OCI-LY1 (cell line): ENCODE measurements around the gene PPP5C.

Experiments used
- H2AFZ ChIP-seq: fragments of 200-600 bp; sonication (generic), shearing (Covaris generic); 2 replicates; pipeline ENCODE4 v1.6.0; 2014; ENCODE audit warnings: antibody characterized with exemption, mild to moderate bottlenecking, low read length
- H3F3A ChIP-seq: fragments of 200-600 bp; sonication (generic), shearing (Covaris generic); 2 replicates; pipeline ENCODE4 v1.6.0; 2014; ENCODE audit warnings: mild to moderate bottlenecking, antibody characterized with exemption, low read length, moderate library complexity; ENCODE audit not compliant: insufficient read depth
- H3K27ac ChIP-seq: fragments of 200-600 bp; sonication (generic); 2 replicates; pipeline ENCODE4 v1.5.1; 2014; ENCODE audit warnings: low read length, mixed run types, mild to moderate bottlenecking, low read depth; ENCODE audit not compliant: poor library complexity, severe bottlenecking
- H3K27me3 ChIP-seq: fragments of 200-600 bp; sonication (generic); 2 replicates; pipeline ENCODE4 v1.6.0; 2014; ENCODE audit warnings: antibody characterized with exemption, mild to moderate bottlenecking, low read length, moderate library complexity; ENCODE audit not compliant: insufficient read depth
- H3K36me3 ChIP-seq: fragments of 200-600 bp; sonication (generic); 2 replicates; pipeline ENCODE4 v1.6.1; 2014; ENCODE audit warnings: mild to moderate bottlenecking, antibody characterized with exemption, low read length, moderate library complexity, mixed read lengths; ENCODE audit not compliant: insufficient read depth
- H3K4me1 ChIP-seq: fragments of 200-600 bp; sonication (generic); 2 replicates; pipeline ENCODE4 v1.5.1; 2014; ENCODE audit warnings: mild to moderate bottlenecking, low read length, moderate library complexity; ENCODE audit not compliant: insufficient read depth, severe bottlenecking
- H3K4me2 ChIP-seq: fragments of 200-600 bp; sonication (generic), shearing (Covaris generic); 2 replicates; pipeline ENCODE4 v1.6.1; 2014; ENCODE audit warnings: low read length
- H3K4me3 ChIP-seq: fragments of 200-600 bp; sonication (generic); 2 replicates; pipeline ENCODE4 v1.5.1; 2014; ENCODE audit warnings: low read length, low read depth, mild to moderate bottlenecking, mixed read lengths; ENCODE audit not compliant: poor library complexity, severe bottlenecking
- H3K79me2 ChIP-seq: fragments of 200-600 bp; shearing (Covaris generic); 2 replicates; pipeline ENCODE4 v1.6.1; 2016; ENCODE audit warnings: mixed run types, low read length, mixed read lengths; ENCODE audit not compliant: insufficient read depth
- H3K9ac ChIP-seq: fragments of 200-600 bp; sonication (generic), shearing (Covaris generic); 2 replicates; pipeline ENCODE4 v1.6.1; 2014; ENCODE audit warnings: mild to moderate bottlenecking, low read length, mixed read lengths
- H3K9me2 ChIP-seq: fragments of 200-600 bp; sonication (generic), shearing (Covaris generic); 2 replicates; pipeline ENCODE4 v1.6.1; 2014; ENCODE audit warnings: low read depth, mild to moderate bottlenecking, low read length, mixed read lengths
- H3K9me3 ChIP-seq: fragments of 200-600 bp; shearing (Covaris generic); 2 replicates; pipeline ENCODE4 v1.6.1; 2014; ENCODE audit warnings: low read length, mixed read lengths
- H4K20me1 ChIP-seq: fragments of 200-600 bp; sonication (generic), shearing (Covaris generic); 2 replicates; pipeline ENCODE4 v1.6.0; 2016; ENCODE audit warnings: mild to moderate bottlenecking, low read length; ENCODE audit not compliant: insufficient read depth
- CTCF ChIP-seq: fragments of 200-600 bp; sonication (generic), shearing (Covaris generic); IDR thresholded peaks from 2 replicates; pipeline ENCODE4 v1.5.1; 2017; ENCODE audit warnings: mild to moderate bottlenecking, antibody characterized with exemption, low read length, moderate library complexity, mixed read lengths
- EZH2 ChIP-seq: fragments of 200-600 bp; sonication (generic), shearing (Covaris generic); IDR thresholded peaks from 2 replicates; pipeline ENCODE4 v1.8.0; 2017; ENCODE audit warnings: borderline replicate concordance, mixed run types, mild to moderate bottlenecking, antibody characterized with exemption, low read length, moderate library complexity, mixed read lengths

Gene PPP5C

GRCh38 chr19:46324277-46324676, 22.6 kb upstream of the PPP5C start:
- TF ChIP-seq CTCF: no peak
- H3K4me2 ChIP-seq: no peak overlapping the region
- H3K36me3 ChIP-seq: no peaks in the 10 kb centered on the region; the same call in 1 of the 2 replicates

GRCh38 chr19:46326608-46327007, 20.3 kb upstream of the PPP5C start:
- Histone ChIP-seq H3K4me2 (no peak overlapping the region), H4K20me1 (no peaks in the 10 kb centered on the region), H3K27ac (no peak overlapping the region), H3F3A (no peaks in the 10 kb centered on the region), H3K4me3 (no peak overlapping the region), H2AFZ (no peak overlapping the region), H3K4me1 (no peaks in the 10 kb centered on the region), H3K9ac (no peak overlapping the region), H3K36me3 (no peaks in the 10 kb centered on the region; the same call in 1 of the 2 replicates), H3K79me2 (no peaks in the 10 kb centered on the region), H3K27me3 (no peaks in the 10 kb centered on the region; the same call in 1 of the 2 replicates), H3K9me2 (no peaks in the 10 kb centered on the region), H3K9me3 (peaks cover 4% of the 10 kb centered on the region; the same call in 1 of the 2 replicates)
- TF ChIP-seq EZH2 (no peak), CTCF (no peak)

More at GRCh38 chr19:46324277-46324676, 22.6 kb upstream of the PPP5C start:
- Histone ChIP-seq H3K9me2 (no peaks in the 10 kb centered on the region), H3K4me1 (no peaks in the 10 kb centered on the region), H3K79me2 (no peaks in the 10 kb centered on the region), H3K4me3 (no peak overlapping the region), H3F3A (no peaks in the 10 kb centered on the region), H3K9ac (no peak overlapping the region), H4K20me1 (no peaks in the 10 kb centered on the region), H3K27me3 (no peaks in the 10 kb centered on the region; the same call in 1 of the 2 replicates), H3K9me3 (peaks cover 4% of the 10 kb centered on the region; the same call in 1 of the 2 replicates), H2AFZ (no peak overlapping the region), H3K27ac (no peak overlapping the region)

GRCh38 chr19:46328079-46328478, 18.8 kb upstream of the PPP5C start:
- Histone ChIP-seq H3K36me3 (no peaks in the 10 kb centered on the region; the same call in 1 of the 2 replicates), H3K4me2 (no peak overlapping the region), H3K79me2 (no peaks in the 10 kb centered on the region), H3K9ac (no peak overlapping the region), H3K4me1 (no peaks in the 10 kb centered on the region), H3K9me2 (no peaks in the 10 kb centered on the region), H3F3A (no peaks in the 10 kb centered on the region), H3K9me3 (peaks cover 4% of the 10 kb centered on the region; the same call in 1 of the 2 replicates), H3K27ac (no peak overlapping the region), H2AFZ (no peak overlapping the region), H3K27me3 (no peaks in the 10 kb centered on the region; the same call in 1 of the 2 replicates), H3K4me3 (no peak overlapping the region), H4K20me1 (no peaks in the 10 kb centered on the region)
- no peak for TF ChIP-seq EZH2
- no peak for TF ChIP-seq CTCF
